Measurements from ENCODE around the gene FAM83C. TPM values are rescaled to one million over a fixed set of nuclear protein-coding genes. Genes with fewer than 3 reads are reported as not detected.
A peak's percentile ranks its signal among the peaks of the same experiment; 100 is the strongest.

FAM83C gene
- total RNA-seq, 1 experiment from 2014 or later = not detected

GRCh38 chr20:35238735-35239134 lies 53.5 kb downstream of the FAM83C start:
- POLR2A ChIA-PET = no interaction called here
- no peak for DNase-seq (ENCODE audit: unreplicated experiment)
- Mint-ChIP-seq H3K27ac (ENCODE audit: low read depth, unreplicated experiment) (no peak overlapping the region), H3K36me3 (ENCODE audit: insufficient read depth, unreplicated experiment) (no peaks in the 10 kb centered on the region), H3K4me3 (ENCODE audit: unreplicated experiment) (no peak overlapping the region), H3K9me3 (ENCODE audit: unreplicated experiment) (no peaks in the 10 kb centered on the region), H3K27me3 (ENCODE audit: insufficient read depth, unreplicated experiment) (peaks cover 59% of the 10 kb centered on the region), H3K4me1 (ENCODE audit: insufficient read depth, unreplicated experiment) (no peaks in the 10 kb centered on the region)
- no peak for TF ChIP-seq CTCF (IDR thresholded peaks at IDR 0.05; ENCODE audit: unreplicated experiment)
- no TSS peak for BruUV-seq (replicated peaks)
- intact Hi-C loops (cut with micrococcal nuclease) = no loop called here
- CTCF ChIA-PET = interaction anchor here (0.6 to 0.7 kb wide), 2 partner anchors 9 to 123 kb away, joined by 3 to 5 read pairs; no protein-coding TSS in a partner anchor

- ChIA-PET CTCF (interaction anchor here (0.7 kb wide), 1 partner anchor 123 kb away, joined by 3 read pairs; no protein-coding TSS in a partner anchor), POLR2A (no interaction called here)
These were observed 54.1 kb downstream of the FAM83C start for GRCh38 chr20:35238170-35238569.

GRCh38 chr20:35237486-35237885 lies 54.7 kb downstream of the FAM83C start:
- ChIA-PET CTCF (no interaction called here), POLR2A (no interaction called here)
- H3K27ac Mint-ChIP-seq (ENCODE audit: low read depth, unreplicated experiment) = no peak overlapping the region

More at GRCh38 chr20:35238170-35238569, 54.1 kb downstream of the FAM83C start:
- Mint-ChIP-seq H3K27me3 (ENCODE audit: insufficient read depth, unreplicated experiment) (peaks cover 56% of the 10 kb centered on the region), H3K9me3 (ENCODE audit: unreplicated experiment) (no peaks in the 10 kb centered on the region), H3K36me3 (ENCODE audit: insufficient read depth, unreplicated experiment) (no peaks in the 10 kb centered on the region), H3K4me1 (ENCODE audit: insufficient read depth, unreplicated experiment) (no peaks in the 10 kb centered on the region), H3K27ac (ENCODE audit: low read depth, unreplicated experiment) (no peak overlapping the region), H3K4me3 (ENCODE audit: unreplicated experiment) (no peak overlapping the region)
- intact Hi-C loops (cut with micrococcal nuclease) = no loop called here
- DNase-seq (ENCODE audit: unreplicated experiment) = no peak
- no TSS peak for BruUV-seq (replicated peaks)
- no peak for TF ChIP-seq CTCF (IDR thresholded peaks at IDR 0.05; ENCODE audit: unreplicated experiment)

GRCh38 chr20:35235881-35236280 lies 56.3 kb downstream of the FAM83C start:
- CTCF ChIA-PET = no interaction called here
- no peaks in the 10 kb centered on the region for H3K9me3 Mint-ChIP-seq (ENCODE audit: unreplicated experiment)

More at GRCh38 chr20:35237486-35237885, 54.7 kb downstream of the FAM83C start:
- no TSS peak for BruUV-seq (replicated peaks)
- Mint-ChIP-seq H3K4me3 (ENCODE audit: unreplicated experiment) (no peak overlapping the region), H3K9me3 (ENCODE audit: unreplicated experiment) (no peaks in the 10 kb centered on the region), H3K4me1 (ENCODE audit: insufficient read depth, unreplicated experiment) (no peaks in the 10 kb centered on the region), H3K36me3 (ENCODE audit: insufficient read depth, unreplicated experiment) (peaks cover 4% of the 10 kb centered on the region), H3K27me3 (ENCODE audit: insufficient read depth, unreplicated experiment) (peaks cover 56% of the 10 kb centered on the region)
- intact Hi-C loops (cut with micrococcal nuclease) = no loop called here
- no peak for DNase-seq (ENCODE audit: unreplicated experiment)
- TF ChIP-seq CTCF (IDR thresholded peaks at IDR 0.05; ENCODE audit: unreplicated experiment) = no peak

More at GRCh38 chr20:35235881-35236280, 56.3 kb downstream of the FAM83C start:
- peaks cover 61% of the 10 kb centered on the region for H3K27me3 Mint-ChIP-seq (ENCODE audit: insufficient read depth, unreplicated experiment)
- no peak overlapping the region for H3K4me3 Mint-ChIP-seq (ENCODE audit: unreplicated experiment)
- no peak overlapping the region for H3K27ac Mint-ChIP-seq (ENCODE audit: low read depth, unreplicated experiment)
- intact Hi-C loops (cut with micrococcal nuclease) = no loop called here
- no TSS peak for BruUV-seq (replicated peaks)
- TF ChIP-seq CTCF (IDR thresholded peaks at IDR 0.05; ENCODE audit: unreplicated experiment) = no peak
- POLR2A ChIA-PET = no interaction called here
- no peaks in the 10 kb centered on the region for H3K4me1 Mint-ChIP-seq (ENCODE audit: insufficient read depth, unreplicated experiment)
- DNase-seq (ENCODE audit: unreplicated experiment) = peak; percentile 15
- H3K36me3 Mint-ChIP-seq (ENCODE audit: insufficient read depth, unreplicated experiment) = peaks cover 4% of the 10 kb centered on the region

Other genes with a start within 250 kb of the FAM83C start
- 51.8 and 56.3 TPM in 2 replicates for gene TRPC4AP, start 199.6 kb downstream of the FAM83C start, total RNA-seq (2022)
- gene EDEM2, start 145.1 kb downstream of the FAM83C start, total RNA-seq (2022) = 23.6 and 30.2 TPM in 2 replicates
- gene PROCR, start 120.4 kb downstream of the FAM83C start, total RNA-seq (2022) = 27.4 and 34.6 TPM in 2 replicates
- gene MMP24, start 65.7 kb downstream of the FAM83C start, total RNA-seq (2022) = 0.10 TPM in 1 of 2 replicates, not detected in the other
- 43.2 and 52.2 TPM in 2 replicates for gene MMP24OS, start 14.3 kb downstream of the FAM83C start, total RNA-seq (2022)
- gene EIF6, start 7.7 kb downstream of the FAM83C start, total RNA-seq (2022) = 322 and 354 TPM in 2 replicates
- 45.2 and 55.8 TPM in 2 replicates for gene UQCC1, start 119.5 kb upstream of the FAM83C start, total RNA-seq (2022)
- gene GDF5, start 145.8 kb upstream of the FAM83C start, total RNA-seq (2022) = not detected in 2 replicates
- 41.0 and 44.0 TPM in 2 replicates for gene CEP250, start 163.2 kb upstream of the FAM83C start, total RNA-seq (2022)
- not detected in 2 replicates for gene C20orf173, start 237.2 kb upstream of the FAM83C start, total RNA-seq (2022)
- 222 and 260 TPM in 2 replicates for gene ERGIC3, start 249.7 kb upstream of the FAM83C start, total RNA-seq (2022)